GM10266 (cell line): ENCODE results near the gene EXOC8.
A peak's percentile ranks its signal among the peaks of the same experiment; 100 is the strongest.

Source experiments
- DNase-seq: peaks from one replicate; pipeline ENCODE4 v3.0.0; 2012; ENCODE audit errors: extremely low spot score
- TF ChIP-seq, protein P1 (sequence below): IDR thresholded peaks from 2 replicates; pipeline ENCODE4 v1.5.1; 2012; ENCODE audit warnings: mild to moderate bottlenecking, low read depth; ENCODE audit not compliant: control insufficient read depth, insufficient read depth; ENCODE audit errors: missing control alignments

Gene EXOC8

GRCh38 chr1:231381729-231382128 is 44.1 kb upstream of the EXOC8 start:
- DNase-seq: no peak
- TF ChIP-seq, protein P1, sequence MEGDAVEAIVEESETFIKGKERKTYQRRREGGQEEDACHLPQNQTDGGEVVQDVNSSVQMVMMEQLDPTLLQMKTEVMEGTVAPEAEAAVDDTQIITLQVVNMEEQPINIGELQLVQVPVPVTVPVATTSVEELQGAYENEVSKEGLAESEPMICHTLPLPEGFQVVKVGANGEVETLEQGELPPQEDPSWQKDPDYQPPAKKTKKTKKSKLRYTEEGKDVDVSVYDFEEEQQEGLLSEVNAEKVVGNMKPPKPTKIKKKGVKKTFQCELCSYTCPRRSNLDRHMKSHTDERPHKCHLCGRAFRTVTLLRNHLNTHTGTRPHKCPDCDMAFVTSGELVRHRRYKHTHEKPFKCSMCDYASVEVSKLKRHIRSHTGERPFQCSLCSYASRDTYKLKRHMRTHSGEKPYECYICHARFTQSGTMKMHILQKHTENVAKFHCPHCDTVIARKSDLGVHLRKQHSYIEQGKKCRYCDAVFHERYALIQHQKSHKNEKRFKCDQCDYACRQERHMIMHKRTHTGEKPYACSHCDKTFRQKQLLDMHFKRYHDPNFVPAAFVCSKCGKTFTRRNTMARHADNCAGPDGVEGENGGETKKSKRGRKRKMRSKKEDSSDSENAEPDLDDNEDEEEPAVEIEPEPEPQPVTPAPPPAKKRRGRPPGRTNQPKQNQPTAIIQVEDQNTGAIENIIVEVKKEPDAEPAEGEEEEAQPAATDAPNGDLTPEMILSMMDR: no peak

DNA sequence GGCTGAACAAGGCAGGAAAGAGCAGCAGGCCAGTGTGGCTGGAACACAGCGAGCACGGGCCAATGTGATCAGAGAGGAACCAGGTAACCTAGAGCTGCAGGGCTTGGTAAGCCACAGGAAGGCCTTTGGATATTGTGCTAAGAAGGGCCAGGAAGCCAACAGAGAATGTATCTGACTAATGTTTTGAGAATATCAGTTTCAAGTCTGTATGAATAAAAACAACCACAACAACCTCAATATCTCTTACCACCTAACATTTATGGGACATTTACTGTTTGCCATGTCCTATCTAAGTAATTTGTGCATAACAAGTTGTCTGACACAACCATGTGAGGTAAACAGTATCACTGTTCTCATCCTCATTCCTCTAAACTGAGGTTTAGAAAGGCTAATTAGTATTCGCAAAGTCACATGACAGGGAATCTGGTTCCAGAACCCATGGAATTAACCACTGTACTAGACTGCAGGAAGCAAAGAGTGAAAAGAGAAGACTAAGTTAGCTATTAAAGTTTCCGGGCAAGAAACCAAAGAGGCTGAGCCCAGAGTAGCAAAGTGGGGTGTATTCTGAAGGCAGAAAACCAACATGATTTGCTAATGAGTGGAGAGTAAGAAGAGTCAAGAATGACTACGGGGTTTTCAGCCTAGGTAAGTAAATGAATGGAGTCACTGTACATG is 39.4 kb upstream of the EXOC8 start:
- peak; percentile 12 for DNase-seq
- TF ChIP-seq, protein P1: no peak

DNA sequence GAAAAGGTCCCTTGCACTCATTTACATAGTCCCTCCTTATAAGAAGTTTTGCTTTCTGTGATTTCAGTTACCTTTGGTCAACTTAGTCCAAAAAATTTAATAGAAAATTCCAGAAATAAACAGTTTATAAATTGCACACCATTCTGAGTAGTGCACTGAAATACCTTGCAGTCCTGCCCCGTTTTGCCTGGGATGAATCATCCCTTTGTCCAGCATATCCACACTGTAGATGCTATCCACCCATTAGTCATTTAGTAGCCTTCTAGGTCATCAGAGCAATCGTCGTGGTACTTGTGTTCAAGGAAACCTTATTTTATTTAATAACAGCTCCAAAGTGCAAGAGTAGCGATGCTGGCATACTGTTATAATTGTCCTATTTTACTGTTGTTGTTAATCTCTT is 38.4 kb upstream of the EXOC8 start:
- DNase-seq: no peak
- TF ChIP-seq, protein P1: no peak

DNA sequence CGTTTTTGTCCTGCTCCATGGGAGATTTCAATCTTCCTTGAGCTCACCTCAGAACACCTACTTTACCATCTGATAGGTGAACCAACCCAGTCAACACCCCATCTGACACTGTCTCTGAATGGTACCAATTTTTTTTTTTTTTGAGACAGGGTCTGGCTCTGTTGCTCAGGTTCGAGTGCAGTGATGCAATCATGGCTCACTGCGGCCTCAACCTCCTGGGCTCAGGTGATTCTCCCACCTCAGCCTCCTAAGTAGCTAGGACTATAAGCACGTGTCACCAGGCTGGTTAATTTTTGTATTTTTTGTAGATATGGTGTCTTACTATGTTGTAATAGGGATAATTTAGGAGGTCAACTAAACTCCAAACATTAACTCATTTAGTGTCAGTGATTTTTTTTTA is 36.7 kb upstream of the EXOC8 start:
- DNase-seq: no peak
- TF ChIP-seq, protein P1: no peak

DNA sequence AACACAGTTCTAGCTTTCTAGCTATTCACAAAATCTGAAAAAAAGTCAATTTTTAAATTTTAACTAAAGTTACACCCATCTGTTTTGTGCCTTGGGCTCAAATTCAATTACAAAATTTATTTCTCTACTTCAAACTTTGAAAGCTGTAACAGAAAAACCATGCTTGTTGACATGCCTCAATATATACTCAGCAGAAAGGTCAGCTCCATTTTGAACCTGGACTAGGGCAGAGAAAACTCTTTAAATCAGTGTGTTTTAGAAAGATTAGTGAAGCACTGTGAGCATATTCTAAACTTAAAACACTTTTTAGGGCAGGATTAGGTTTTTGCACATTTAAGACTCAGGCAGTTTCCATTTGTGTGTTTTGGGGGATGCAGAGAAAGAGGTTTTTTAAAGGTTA is 34.8 kb upstream of the EXOC8 start:
- TF ChIP-seq, protein P1: no peak
- DNase-seq: no peak

DNA sequence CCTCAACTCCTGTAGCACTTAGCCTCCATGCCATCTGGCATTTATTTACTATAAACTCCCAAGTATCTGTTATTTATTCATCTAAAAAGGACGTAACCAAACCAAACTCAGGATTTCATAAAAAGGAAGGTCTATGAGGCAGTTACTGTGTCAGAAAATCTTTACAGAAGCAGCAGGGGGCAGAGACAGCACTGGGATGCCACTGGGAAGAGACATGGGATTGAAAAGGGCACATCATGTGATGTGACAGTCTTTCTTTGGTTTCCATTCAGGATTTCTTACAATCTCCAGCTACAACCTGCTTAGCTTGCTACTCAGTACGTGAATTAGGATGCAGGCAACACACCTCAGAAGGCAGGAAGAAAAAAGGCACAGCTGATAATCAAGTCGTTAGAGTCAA is 31.6 kb upstream of the EXOC8 start:
- TF ChIP-seq, protein P1: no peak
- no peak for DNase-seq

GRCh38 chr1:231364192-231364591 is 26.5 kb upstream of the EXOC8 start:
- TF ChIP-seq, protein P1: no peak
- DNase-seq: no peak
